Sciatic nerve (tissue), 2 donors: Measurements from ENCODE around the gene ASTN2. TPM values are rescaled to one million over a fixed set of nuclear protein-coding genes. Genes with fewer than 3 reads are reported as not detected.
"Not testable (repeated sequence)": the region's sequence is repeated elsewhere in the genome, so short reads cannot be mapped to it uniquely, and the experiment has no call there.

Source experiments
- ATAC-seq: fragments of 200-7000 bp; cut with Tn5 transposase; one replicate; pipeline ENCODE4 v1.9.1; 2020; ENCODE audit warnings: mild to moderate bottlenecking, moderate library complexity
- DNase-seq: peaks from one replicate; pipeline ENCODE4 v3.0.0-alpha.2; 2020; ENCODE audit warnings: low spot score
- intact Hi-C: fragments of 100-400 bp; cut with DNase I; formaldehyde crosslinking; loops from one replicate; pipeline ENCODE4 v1.14.2; 2022
- total RNA-seq: library from RNA; stranded (reverse); fragmentation: NEBNext Ultra II Directional; extraction: Animal tissue kit (Norgen Biotek cat#: 25700); gene quantifications from one replicate; pipeline ENCODE4 v1.2.1, GENCODE V29; 2021
- donor health status: DM: no; HTN: no; CAD: no.
- donor health status: DM: no; HTN: no; CAD: no.

ASTN2 gene
- total RNA-seq, 1 donor from 2014 or later: 19.1 TPM

DNA sequence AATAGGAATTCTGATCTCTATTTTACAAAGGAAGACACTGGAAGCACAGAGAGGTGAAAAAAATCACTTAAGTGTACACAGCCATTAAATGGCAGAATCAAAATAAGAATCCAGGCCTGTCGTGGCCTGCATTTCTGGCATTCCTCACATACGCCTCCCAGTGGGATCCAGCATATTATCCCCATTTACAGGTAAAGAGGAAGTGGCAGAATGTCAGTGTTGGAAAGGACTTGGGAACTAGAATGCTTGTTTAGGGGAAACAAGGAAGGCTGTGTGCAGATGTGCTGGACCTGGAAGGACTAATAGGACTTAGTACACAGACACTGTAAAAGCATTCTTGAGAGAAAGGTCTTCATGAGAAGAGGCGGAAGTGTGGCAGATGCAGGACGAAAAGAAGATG is 486.0 kb downstream of the ASTN2 start:
- intact Hi-C loops: no loop called here
- no peak for ATAC-seq
- no peak for DNase-seq

DNA sequence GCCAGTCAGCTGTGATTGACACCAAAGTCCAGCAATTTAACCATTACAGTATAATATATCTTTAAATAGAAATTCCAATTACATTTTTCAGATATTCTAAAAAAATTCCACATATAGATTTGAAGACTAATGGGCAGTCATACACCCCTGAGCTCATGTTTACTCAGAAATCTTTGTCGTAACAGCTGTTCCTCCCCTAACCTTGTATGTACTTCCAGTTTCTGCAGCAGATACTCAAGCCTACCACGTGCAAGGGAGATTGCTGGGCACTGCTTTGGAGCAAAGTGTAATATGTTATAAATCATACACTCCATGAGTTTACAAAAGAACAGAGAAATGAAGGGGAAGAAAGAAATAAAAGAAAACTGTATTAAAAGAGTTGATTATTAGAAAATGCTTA is 486.6 kb downstream of the ASTN2 start:
- no peak for ATAC-seq
- no peak for DNase-seq
- intact Hi-C loops: no loop called here

DNA sequence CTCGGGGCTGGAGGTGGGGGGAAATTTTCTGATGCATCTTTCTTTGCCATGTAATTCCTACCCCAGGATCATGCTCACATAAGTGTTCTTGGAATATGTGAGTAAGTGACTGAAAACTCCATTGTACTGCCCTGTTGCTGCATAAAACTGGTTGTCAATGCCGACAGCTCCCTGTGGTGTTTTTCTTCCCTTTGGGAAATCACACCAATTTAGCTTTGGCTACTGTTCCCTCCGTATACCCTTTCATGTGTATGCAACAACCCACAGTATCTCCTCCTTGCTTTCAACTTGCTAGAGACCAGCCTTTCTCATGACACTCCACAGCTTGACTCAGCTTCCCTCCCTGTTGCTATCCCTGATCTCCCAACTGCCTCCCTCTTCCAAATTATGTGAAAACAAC is 487.1 kb downstream of the ASTN2 start:
- ATAC-seq (no peak), DNase-seq (no peak)
- intact Hi-C loops: no loop called here

DNA sequence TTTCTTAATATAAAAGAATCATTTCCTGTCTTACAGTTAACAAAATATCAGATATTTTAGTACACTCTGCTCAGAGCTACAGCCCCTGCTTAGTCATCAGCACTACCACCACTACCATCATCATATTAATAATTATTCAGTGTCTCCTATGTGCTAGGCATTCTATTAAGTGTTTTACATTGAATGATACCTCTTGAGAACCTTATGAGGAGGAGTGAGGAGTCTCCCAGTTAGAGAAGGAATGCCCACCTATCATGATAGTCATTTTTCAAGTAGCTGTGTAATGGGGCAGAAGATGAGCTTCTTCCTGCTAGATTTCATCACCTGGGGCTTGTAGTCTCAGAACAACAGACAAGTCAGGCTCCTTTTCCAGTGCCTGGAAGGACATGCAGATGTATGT is 489.7 kb downstream of the ASTN2 start:
- intact Hi-C loops: no loop called here
- ATAC-seq (no peak), DNase-seq (no peak)

DNA sequence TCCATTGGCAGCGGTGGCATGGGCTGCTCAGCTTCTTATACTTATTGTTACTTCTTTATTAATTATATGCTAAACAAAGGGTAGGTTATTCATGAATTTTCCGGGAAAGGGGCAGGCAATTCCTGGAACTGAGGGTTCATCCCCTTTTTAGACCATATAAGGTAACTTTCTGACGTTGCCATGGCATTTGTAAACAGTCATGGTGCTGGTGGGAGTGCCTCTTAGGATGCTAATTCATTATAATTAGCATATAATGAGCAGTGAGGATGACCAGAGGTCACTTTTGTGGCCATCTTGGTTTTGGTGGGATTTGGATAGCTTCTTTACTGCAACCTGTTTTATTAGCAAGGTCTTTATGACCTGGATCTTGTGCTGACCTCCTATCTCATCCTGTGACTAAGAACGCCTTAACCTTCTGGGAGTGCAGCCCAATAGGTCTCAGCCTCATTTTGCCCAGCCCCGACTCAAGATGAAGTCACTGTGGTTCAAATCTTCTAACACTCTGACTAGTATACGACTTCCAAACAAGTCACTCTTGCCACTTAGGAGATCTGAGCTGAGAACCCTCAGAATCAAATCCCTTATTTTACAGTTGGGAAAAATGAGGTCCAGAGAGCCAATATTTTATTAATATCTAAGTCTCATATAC is 490.3 kb downstream of the ASTN2 start:
- no peak for DNase-seq
- intact Hi-C loops: no loop called here
- no peak for ATAC-seq

DNA sequence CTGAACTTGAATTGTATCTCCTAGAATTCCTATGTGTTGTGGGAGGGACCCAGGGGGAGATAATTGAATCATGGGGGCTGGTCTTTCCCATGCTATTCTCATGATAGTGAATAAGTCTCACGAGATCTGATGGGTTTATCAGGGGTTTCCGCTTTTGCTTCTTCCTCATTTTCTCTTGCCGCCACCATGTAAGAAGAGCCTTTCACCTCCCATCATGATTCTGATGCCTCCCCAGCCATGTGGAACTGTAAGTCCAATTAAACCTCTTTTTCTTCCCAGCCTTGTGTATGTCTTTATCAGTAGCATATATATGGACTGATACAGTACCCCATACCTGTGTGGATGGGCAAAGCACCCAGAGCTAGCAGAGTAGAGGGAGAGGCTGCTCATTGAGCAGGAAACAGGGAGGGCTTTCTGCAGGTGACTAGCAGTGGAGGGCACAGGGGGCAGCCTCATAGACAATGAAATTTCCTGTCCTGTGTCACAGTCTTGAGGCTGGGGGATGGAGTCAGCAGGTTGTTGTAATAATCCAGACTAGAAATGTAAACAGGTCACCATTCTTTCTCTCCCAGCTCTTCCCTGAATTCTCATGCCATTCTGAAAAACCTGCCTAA is 496.9 kb downstream of the ASTN2 start:
- ATAC-seq, DNase-seq, intact Hi-C loops: not testable (repeated sequence)

DNA sequence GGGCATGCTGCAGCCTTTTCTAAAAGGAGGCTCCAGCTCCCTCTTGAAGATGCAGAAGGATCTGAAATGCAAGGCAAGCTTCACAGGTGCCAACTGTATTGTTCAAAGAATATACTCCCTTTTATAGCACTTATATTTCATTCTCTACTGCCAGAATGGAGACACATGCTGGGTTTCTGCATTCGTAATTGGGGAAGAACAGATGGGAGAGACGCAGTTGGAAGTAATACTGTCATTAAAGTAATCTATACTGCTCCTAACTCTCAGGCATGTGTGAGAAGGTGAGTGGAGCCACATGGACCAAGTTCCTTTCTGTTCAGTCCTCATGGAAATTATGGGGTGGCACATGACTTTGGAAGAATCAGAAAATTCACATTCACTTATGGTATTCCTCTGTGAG is 501.3 kb downstream of the ASTN2 start:
- no peak for DNase-seq
- intact Hi-C loops: no loop called here

DNA sequence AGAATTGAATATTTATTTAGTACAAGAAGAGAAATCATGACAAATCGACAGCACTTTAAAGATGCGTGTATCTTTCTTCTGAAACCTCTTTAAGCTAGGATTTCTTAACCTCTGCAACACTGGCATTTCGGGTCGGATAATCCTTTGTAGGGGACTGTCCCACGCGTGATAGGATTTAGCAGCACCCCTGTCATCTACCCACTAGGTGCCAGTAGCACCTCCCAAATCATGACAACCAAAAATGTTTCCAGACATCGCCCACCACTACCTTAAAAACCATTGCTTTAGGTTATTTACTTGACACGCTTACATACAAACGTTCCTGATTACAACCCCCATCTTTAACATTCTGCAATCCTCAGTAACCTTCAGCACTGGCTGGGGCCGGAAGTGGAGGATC is 504.7 kb downstream of the ASTN2 start:
- no peak for DNase-seq
- intact Hi-C loops: no loop called here
- no peak for ATAC-seq

More for the DNA sequence above, 501.3 kb downstream of the ASTN2 start:
- ATAC-seq: no peak

DNA sequence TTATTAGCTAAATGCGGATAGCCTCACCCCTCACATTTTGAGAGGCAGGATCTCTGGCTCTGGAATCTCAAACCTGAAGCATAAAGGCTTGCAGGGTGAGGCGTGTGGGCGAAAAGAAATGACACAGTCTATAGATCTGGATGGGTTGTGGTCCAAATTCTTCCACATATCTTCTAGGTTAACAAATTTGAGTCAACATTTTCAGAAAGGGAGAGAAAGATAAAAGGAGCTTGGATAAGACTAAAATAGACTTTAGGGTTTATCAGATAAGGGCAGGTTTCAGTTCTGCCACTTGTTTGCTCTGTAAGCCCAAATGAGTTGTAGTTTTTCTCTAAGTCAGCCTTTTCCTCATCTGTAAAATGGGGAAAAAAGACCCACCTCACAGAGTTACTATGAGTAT is 506.9 kb downstream of the ASTN2 start:
- ATAC-seq: no peak

DNA sequence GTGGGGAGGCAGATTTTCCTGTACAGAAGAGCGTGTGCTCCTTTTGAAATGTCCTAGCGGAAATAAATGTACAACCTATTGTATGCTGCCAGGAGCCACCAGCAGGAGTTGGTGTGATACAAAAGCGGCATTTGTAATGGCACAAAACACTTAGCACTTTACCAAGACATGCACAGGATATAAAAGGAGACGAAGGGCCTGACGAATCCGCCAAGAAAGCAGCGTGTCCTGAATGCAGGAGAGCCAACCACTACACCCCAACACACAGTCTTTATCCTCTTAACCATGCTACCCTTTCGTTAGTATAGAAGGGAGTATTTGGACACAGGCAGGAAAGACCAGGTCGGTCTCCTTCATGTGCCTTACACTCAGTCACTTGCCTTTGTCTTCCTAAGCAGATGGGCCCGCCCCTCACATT is 509.7 kb downstream of the ASTN2 start:
- DNase-seq: no peak
- no peak for ATAC-seq
- intact Hi-C loops: no loop called here

More for the DNA sequence above, 506.9 kb downstream of the ASTN2 start:
- DNase-seq: no peak
- intact Hi-C loops: no loop called here

DNA sequence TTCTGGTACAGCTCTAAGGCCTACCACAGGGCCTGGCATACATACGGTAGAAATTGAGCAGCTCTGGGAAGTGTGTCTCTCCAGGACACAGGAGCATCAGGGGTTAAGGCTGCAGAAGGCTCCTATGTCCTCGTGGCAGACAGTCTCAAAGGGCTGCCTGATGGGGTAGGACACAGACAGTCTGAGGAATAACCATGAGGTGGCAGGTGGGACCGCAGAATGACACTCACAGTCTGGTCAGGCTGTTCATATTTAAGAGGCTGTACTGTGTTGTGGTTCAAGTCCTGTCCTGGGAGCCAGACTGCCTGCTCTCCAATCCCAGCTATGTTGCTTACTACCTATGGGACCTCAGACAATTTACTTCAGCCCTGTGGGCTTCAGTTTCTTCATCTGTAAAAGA is 510.7 kb downstream of the ASTN2 start:
- DNase-seq (no peak), ATAC-seq (no peak)
- intact Hi-C loops: no loop called here

DNA sequence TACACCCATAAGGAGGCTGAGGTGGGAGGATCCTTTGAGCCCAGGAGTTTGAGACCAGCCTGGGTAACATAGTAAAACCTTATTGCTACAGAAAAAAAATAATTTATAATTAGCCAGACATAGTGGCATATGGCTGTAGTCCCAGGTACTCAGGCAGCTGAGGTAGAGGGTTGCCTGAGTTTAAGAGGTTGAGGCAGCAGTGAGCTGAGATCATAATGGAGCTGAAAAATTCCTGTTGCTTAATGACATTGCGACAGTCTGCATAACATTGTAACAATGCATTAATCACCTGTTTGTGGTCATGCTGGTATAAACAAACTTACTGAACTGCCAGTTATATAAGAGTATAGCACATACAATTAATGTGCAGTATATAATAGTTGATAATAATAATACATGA is 513.6 kb downstream of the ASTN2 start:
- DNase-seq (no peak), ATAC-seq (no peak)

DNA sequence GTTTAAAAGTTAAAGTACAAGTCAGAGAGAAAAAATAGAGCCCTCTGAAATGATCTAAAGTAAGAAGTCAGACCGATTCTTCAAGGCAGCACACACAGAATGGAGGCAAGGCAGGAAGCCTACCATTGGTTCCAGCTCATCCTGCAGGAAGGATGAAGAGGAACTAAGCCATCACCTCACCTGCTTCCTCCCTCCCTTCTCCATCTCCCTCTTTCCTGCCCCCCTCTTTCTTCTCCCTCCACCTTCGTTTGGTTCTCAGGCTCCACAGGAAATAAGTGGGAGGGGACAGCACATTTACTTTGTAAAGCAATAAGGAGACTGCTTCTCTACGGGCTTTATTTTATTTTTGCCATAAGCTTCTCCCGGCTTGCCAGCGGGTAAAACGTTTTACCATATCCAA is 514.3 kb downstream of the ASTN2 start:
- ATAC-seq (no peak), DNase-seq (no peak)
- intact Hi-C loops: no loop called here

More for the DNA sequence above, 513.6 kb downstream of the ASTN2 start:
- intact Hi-C loops: no loop called here

DNA sequence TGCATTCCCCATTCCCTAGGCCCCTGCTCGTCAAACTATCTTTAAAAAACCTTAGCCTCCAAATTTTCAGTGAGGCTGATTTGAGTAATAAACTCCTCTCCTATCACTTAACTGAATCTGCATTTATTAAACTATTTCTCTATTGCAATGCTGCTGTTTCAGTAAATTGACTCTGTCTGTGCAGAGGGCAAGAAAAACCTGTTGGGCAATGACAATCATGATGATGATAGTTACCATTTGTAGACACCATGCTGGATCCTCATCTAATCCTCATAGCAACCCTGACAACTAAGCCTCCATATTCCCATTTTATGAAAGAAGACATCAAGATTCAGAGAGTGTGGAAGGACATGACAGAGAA is 514.9 kb downstream of the ASTN2 start:
- DNase-seq: no peak
- no peak for ATAC-seq
- intact Hi-C loops: no loop called here

DNA sequence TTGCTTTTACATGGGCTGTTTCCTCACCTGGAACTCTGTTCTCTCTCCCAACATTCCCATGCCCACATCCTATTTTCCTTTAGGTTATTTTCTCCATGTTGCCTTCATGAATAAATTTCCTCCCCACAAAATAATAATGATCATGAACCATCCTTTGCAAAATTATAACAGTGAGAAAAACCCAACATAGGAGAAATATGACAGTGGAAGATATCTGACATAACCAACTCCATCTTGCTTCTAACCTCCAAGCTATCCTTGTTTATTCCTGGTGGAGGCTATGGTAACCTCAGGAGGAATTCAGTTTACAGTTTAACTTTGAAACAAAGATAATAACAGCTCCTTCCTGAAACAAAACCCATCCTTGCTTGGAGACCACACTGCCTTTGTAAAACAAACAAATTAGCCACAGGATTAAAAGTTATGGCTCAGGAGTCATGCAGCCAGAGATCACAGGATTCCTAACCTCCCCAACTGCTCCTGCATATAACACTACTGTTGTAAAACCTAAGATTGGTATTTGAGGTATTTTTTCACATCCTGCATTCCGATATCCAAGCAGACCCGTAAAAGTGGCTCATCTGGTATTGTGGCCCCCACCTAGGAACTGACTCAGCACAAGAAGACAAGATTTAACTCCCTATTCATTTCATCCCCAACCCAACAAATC is 515.4 kb downstream of the ASTN2 start:
- ATAC-seq: no peak
- intact Hi-C loops: no loop called here
- DNase-seq: no peak

DNA sequence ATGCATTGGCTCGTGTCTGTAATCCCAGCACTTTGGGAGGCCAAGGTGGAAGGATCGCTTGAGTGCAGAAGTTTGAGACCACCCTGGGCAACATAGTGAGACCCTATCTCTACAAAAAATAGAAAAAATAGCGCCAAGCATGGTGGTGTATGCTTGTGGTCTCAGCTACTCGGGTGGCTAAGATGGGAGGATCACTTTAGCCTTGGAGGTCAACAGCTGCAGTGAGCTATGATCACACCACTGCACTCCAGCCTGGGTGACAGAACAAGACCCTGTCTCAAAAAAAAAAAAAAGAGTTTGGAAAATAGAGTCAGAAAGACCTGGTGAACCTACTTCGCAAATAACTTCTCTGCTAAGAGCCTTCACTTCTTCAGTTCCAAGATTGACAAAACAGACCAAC is 516.7 kb downstream of the ASTN2 start:
- DNase-seq, intact Hi-C loops, ATAC-seq: not testable (repeated sequence)

DNA sequence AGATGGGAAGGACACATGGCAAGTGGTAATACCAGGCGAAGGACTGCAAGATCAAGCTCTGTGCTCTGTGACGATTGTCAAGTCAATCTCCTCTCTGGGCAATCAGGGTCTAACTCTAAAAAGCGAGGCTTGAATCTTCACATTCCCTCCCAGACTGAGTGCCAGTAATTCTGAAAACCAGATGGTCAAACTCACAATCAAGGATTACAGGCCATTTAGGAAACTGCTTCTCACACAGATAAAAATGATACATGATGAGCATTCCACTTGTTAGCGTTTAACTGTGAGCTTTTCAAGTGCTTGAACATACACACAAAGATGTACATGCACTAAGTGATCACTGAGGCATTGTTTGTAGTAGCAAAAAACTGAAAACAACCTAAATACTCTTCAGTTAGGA is 517.7 kb downstream of the ASTN2 start:
- ATAC-seq (no peak), DNase-seq (no peak)
- intact Hi-C loops: no loop called here

DNA sequence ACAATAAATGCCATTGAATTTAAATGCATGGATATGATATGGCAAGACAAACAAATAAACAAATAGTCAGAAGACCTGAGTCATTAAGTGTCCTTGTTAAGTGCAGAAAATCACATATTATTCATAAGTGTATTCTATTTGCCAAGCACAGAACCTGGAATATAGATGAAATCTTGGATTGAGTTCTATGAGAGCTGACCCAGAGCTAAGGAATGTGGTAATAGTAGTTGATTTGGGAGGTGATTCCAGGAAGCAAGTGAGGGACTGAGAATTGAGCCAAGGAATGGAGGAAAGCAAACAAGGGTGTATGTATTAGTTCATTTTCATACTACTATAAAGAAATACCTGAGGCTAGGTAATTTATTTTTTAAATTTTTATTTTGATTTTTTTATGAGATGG is 518.9 kb downstream of the ASTN2 start:
- ATAC-seq: no peak
- intact Hi-C loops: no loop called here

DNA sequence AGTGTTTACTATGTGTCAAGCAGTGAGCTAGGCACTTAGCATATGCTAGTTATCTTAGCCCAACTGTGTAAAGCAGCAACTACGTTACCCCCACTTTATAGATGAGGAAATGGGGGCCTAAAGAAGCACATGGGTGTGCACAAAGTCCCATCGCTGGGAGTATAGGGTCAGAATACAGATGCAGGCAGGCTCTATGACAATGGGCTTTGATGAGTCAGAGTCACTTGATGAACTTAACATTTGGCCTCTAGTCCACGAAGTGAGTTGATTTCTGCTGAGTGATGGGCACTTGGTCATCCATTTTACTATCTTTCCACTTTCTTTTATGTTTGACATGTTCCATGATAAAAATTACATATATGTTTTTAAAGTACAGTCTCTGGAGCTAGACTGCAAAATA is 523.4 kb downstream of the ASTN2 start:
- ATAC-seq (no peak), DNase-seq (no peak)
- intact Hi-C loops: no loop called here

More for the DNA sequence above, 518.9 kb downstream of the ASTN2 start:
- no peak for DNase-seq

DNA sequence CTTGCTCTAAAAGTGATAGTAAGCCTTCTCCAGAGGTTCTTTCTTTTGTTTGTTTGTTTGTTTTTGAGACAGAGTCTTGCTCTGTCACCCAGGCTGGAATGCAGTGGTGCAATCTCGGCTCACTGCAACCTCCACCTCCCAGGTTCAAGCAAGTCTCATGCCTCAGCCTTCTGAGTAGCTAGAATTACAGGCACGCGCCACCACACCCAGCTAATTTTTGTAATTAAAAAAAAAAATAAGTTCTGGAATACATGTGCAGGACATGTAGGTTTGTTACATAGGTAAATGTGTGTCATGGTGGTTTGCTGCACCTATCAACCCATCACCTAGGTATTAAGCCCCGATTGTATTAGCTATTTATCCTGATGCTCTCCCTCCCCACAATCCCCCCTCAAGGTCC is 526.4 kb downstream of the ASTN2 start:
- intact Hi-C loops, ATAC-seq, DNase-seq: not testable (repeated sequence)

DNA sequence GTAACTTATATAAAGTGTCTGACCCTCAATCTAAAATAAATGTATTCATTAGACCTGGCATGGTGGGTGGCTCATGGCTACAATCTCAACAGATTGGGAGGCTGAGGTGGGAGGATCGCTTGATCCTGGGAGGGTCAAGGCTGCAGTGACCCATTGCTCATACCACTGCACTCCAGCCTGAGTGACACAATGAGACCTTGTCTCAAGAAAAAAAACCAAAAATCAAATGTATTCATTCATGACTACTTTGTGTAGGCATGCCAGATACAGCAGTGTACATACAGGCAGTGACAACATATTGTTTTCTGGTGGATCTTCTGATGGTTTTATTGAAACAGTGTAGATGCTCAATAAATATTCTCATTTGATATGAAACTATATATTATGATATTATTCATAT is 526.8 kb downstream of the ASTN2 start:
- intact Hi-C loops: no loop called here
- no peak for ATAC-seq
- DNase-seq: no peak
